ENCODE data around the gene ARHGAP23.

ARHGAP23 gene

GRCh38 chr17:38442548-38442947 is 14.3 kb downstream of the ARHGAP23 start:
- no peak for DNase-seq

- no peak for DNase-seq
Measured at GRCh38 chr17:38443356-38444031, 15.2 kb downstream of the ARHGAP23 start.

- peak; percentile 33 for DNase-seq
Measured at GRCh38 chr17:38444151-38444550, 15.9 kb downstream of the ARHGAP23 start.

DNA sequence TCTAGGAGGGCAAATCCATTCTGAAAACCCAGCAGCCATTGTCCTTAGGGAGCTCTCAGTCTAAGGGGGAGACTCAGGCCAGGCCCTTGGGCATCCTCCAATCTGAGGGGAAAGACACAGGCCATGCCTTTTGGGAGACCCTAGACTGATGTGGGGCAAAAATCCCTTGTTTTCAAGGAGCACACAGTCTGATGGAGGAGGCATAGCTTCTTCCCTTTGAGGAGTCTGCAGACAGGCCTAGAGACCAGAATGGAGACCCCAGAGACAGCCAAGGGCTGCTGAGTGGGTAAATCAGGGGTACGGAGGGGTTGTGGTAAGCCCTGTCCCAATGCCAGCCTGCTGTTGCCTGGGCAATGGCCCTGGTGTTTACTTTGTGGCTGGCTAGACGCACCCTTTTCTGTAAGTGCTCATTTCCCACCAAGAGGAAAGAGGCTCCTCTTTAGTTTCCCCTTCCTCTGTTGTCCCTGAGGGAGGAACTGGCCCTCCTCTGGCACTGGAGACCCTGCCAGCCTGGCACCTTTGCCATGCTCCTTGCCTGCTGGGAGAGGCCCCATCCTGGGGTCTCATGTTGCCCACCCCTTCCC is 19.3 kb downstream of the ARHGAP23 start:
- no peak for DNase-seq

DNA sequence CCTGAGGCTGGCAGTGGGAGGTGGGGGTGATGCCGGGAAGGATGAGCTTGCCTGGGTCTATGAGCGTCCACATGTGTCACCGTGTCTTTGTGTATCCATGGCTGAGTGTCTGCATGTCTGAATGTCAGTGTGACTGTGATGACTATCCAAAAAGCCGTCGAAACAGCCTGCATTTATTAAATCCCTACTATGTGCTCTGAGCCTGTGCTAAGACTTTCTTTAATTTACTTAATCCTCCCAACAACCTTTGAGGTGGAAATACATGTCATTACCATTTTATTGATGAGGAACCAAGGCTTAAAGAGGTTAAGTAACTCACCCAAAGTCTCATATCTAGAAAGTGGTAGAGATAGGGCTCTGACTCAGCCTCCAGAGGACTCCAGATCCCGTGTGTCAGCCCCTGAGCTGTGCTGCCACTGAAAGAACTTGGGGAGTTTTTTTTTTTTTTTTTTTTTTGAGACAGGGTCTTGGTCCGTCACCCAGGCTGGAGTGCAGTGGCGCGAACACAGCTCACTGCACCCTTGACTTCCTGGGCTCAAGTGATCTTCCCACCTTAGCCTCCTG is 20.0 kb downstream of the ARHGAP23 start:
- DNase-seq: no peak

- no peak for DNase-seq
Measured at GRCh38 chr17:38449364-38449763, 21.1 kb downstream of the ARHGAP23 start.

DNA sequence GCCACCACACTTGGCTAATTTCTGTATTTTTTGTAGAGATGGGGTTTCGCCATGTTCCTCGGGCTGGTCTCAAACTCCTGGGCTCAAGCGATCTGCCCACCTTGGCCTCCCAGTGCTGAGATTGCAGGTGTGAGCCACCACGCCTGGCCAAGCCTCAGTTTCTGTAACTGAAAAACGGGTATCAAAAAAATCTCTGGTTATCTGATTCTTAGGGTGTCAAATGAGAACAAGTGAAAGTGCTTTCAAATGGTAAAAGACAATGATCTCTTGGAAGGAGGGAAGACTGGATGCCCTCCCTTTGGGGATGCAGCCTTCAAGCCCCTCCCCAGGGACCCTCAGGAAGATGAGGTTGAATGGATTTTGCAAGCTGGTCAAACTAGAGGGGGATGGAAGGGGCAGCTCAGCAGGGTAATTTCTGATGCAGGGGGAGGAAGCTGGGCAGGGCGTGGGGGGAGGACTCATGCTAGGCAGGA is 22.3 kb downstream of the ARHGAP23 start:
- DNase-seq: no peak

GRCh38 chr17:38451030-38451839 is 23.0 kb downstream of the ARHGAP23 start:
- DNase-seq: no peak

- no peak for DNase-seq
Measured at GRCh38 chr17:38451840-38452529, 23.7 kb downstream of the ARHGAP23 start.

DNA sequence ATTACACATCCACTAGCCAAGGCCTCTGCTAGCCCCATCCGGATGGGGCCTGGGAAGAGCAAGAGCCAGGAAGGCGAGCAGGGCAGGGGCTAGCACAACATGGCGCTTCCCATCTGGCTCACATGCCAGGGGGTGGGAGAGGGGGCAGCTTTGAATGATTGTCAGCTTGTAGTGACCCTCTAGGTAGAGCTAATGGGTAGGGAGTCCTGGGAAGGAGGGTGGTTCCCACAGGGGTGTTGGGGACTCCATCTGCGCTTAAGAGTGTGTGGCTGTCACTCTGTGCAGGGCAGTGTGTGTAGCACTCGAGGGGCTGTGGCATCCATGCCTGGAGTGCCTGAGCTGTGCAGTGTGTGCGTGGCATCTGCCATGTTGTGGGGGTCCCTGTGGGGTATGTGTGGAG is 24.5 kb downstream of the ARHGAP23 start:
- no peak for DNase-seq

- DNase-seq: peak; percentile 40
Measured at GRCh38 chr17:38453951-38454421, 25.7 kb downstream of the ARHGAP23 start.

GRCh38 chr17:38454532-38454931 is 26.3 kb downstream of the ARHGAP23 start:
- DNase-seq: peak; percentile 66

DNA sequence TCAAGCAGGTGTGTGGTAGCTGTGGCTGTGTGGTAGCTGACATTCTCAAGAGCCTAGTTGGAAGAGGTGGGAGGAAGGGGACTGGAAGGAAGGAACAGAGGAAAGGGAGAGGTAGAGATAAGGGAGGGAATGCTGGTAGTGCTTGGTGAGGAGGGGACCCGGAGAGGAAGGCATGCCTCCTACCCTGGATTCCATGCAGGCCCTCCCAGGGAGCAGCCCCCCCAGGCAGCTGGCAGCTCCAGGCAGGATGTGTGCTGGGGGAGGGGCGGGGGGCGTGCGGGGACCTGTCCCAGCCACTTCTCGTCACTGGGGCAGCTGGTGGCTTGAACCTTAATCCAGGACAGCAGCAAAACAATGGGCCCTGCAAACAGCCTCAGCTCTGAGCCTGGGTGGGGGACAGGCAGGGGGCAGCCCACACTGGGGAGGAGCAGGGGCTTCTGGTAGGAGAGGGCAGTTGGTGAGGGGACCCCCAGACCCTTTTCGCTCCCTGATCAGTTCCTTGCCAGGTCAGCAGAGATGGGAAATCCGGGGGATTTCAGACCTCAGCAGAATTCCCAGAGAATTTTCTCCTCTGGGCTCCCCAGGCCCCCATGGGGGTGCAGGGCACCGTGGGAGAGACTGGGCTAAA is 27.1 kb downstream of the ARHGAP23 start:
- DNase-seq: no peak

DNA sequence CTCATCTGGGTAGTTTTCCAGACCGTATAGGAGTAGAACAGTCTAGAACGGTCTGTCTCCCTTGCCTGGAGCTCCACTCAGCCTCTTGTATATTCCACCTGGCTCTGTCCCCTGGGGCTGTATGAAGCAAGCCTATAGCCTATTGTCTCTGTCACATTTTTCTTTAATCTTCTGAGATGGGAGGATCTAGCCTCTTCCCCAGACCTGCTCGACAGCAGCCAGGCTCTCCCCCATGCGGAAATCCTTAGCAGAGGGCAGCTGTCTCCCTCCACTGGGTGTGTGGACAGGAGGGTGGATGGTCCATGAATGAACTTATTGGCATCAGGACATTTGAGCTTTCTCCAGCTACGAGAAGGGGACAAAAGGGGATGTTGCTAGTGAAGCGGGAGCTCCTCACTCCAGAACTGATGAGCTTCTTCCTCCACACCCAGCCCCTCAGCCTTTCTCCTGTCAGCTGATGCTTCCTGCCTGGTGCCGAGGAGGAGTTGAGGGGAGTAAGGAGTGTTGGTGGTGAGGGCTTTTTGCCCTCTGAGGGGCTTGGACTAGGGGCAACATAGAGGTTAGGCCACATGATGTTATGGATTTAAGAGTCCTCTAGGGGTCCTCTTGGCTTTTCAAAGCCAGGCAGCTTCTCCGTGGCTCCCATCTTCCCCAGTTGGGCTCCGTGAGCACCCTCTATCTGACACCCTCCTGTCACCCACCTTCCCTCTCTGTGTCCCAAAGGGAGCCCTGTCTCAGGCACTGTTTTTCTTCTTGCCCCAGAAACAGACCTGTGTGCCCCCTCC is 28.0 kb downstream of the ARHGAP23 start:
- DNase-seq: no peak

DNA sequence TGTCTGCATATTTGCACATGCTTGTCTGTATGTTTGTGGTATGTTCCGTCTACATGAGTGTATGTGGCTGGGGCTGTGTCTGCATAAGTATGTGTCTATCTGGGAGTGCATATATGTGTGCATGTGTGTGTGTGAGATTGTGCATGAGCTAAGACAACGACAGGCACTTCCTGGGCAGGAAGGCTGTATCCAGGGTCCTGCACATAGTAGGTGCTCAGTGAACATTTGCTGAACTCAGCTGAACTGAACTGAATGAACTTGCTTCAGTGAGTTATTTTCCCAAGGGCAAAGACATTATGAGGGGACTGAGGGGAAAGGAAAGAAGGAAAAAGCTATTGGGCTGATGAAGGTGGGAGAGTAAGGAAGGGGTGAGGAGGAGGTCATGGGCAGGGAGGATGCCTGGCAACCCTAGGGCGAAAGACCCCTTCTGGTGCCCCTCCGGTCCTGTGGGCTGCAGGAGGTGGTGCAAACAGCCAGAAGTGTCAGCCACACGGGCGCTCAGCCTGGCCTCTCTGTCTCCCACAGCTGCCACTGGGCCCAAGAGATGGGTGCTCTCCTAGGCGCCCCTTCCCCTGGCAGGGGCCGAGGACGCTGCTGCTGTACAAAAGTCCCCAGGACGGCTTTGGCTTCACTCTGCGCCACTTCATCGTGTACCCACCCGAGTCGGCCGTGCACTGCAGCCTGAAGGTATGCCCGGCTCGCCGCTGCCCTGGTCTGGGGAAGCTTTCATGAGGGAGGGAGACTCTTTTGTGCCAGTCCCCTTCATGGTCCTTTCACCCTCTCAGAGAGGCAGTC is 29.5 kb downstream of the ARHGAP23 start:
- no peak for DNase-seq

DNA sequence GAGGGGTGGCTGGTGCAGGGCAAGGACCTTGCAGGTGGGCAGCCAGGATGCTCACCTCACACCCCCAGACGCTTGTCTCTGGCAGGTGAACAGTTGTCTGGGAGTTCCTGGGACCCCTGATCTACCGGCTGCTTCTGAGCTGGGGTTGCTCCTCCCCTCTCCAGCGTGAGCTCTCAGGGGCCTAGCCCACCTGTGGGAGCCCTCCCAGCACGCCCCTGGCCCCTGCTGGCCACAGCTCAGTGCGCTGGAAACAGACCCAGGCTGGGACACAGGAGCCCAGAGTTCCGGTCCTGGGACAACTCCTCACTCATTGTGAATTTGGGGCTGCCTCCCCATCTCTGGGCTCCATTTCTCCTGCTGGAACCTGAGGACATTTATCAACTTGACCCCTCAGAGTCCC is 30.3 kb downstream of the ARHGAP23 start:
- no peak for DNase-seq

- no peak for DNase-seq
Measured at GRCh38 chr17:38459567-38459966, 31.3 kb downstream of the ARHGAP23 start.

- DNase-seq: no peak
Measured at GRCh38 chr17:38460082-38460715, 31.9 kb downstream of the ARHGAP23 start.

DNA sequence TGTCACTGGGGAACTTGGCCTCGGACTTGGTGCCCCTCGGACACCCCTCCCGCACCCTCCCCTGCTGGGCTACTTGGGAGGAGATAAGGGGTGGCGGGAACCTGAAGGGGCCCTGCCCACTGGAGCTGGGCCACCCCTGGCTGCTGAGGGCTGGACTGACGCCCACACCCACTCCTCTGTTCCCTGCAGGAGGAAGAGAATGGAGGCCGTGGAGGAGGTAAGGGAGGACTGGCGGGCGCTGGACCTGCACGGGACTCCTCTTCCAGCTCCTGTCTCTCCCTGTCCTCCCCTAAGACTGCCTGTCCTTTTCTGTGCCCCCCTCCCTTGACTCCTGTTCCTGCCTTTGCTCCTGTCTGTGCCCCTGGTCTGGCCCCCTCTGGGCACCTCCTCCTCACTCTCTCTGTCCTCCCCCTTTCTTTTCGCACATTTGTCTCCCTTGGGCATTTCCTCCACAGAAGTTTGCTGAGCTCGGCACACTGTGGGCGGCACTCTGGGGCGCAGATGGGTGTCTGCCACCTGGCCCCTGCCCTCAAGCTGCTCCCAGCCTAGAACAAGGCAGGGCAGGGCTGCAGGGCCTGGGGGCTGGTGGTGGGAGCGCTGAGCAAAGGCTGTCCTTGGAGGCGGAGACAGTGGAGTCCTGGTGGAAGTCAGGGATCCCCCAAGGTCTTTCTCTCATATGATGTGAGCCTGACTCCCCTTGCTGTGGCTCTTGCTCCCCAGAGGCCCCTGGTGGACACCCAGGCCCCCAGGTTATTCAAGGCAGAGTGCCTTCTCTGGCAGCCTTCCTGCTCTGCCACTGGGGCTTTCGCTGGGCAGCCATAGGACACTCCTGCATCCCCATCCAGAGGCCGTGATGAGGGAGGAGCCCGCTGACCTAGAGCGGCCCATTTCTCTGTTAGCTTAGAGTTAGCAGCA is 32.7 kb downstream of the ARHGAP23 start:
- DNase-seq: no peak
